ENCODE measurements around the gene CAMK2A.
"Not testable (repeated sequence)": the region's sequence is repeated elsewhere in the genome, so short reads cannot be mapped to it uniquely, and the experiment has no call there.

Gene CAMK2A

GRCh38 chr5:150249744-150250143 lies 39.8 kb downstream of the CAMK2A start:
- TF ChIP-seq CTCF (IDR thresholded peaks at IDR 0.05; ENCODE audit: low read depth, low read length) = peak; percentile 13; the same call in 1 of the 2 replicates
- no peak for DNase-seq
- no peaks in the 10 kb centered on the region for H3K9me3 ChIP-seq
- H3K4me1 ChIP-seq = peaks cover 22% of the 10 kb centered on the region
- H3K27me3 ChIP-seq = no peaks in the 10 kb centered on the region
- H3K36me3 ChIP-seq = no peaks in the 10 kb centered on the region
- H3K4me3 ChIP-seq (ENCODE audit: low read depth, low read length) = no peak overlapping the region

- H3K27me3 ChIP-seq = no peaks in the 10 kb centered on the region
- no peaks in the 10 kb centered on the region for H3K9me3 ChIP-seq
- DNase-seq = no peak
- peaks cover 22% of the 10 kb centered on the region for H3K4me1 ChIP-seq
- H3K4me3 ChIP-seq (ENCODE audit: low read depth, low read length) = no peak overlapping the region
- no peaks in the 10 kb centered on the region for H3K36me3 ChIP-seq
- no peak for TF ChIP-seq CTCF (IDR thresholded peaks at IDR 0.05; ENCODE audit: low read depth, low read length)
These were observed 40.6 kb downstream of the CAMK2A start for GRCh38 chr5:150248946-150249345.

- H3K36me3 ChIP-seq; H3K4me3 ChIP-seq (ENCODE audit: low read depth, low read length); DNase-seq; H3K9me3 ChIP-seq; H3K27me3 ChIP-seq: not testable (repeated sequence)
- H3K4me1 ChIP-seq = peaks cover 22% of the 10 kb centered on the region
These were observed 41.1 kb downstream of the CAMK2A start for GRCh38 chr5:150248493-150248892.

- TF ChIP-seq CTCF (IDR thresholded peaks at IDR 0.05; ENCODE audit: low read depth, low read length) = no peak
- peaks cover 22% of the 10 kb centered on the region for H3K4me1 ChIP-seq
- no peak for DNase-seq
- H3K4me3 ChIP-seq (ENCODE audit: low read depth, low read length) = no peak overlapping the region
- H3K9me3 ChIP-seq = no peaks in the 10 kb centered on the region
- H3K36me3 ChIP-seq = no peaks in the 10 kb centered on the region
- H3K27me3 ChIP-seq = no peaks in the 10 kb centered on the region
These were observed 41.8 kb downstream of the CAMK2A start for GRCh38 chr5:150247726-150248125.

- Histone ChIP-seq H3K9me3 (no peaks in the 10 kb centered on the region), H3K36me3 (no peaks in the 10 kb centered on the region), H3K27me3 (no peaks in the 10 kb centered on the region), H3K4me1 (peaks cover 22% of the 10 kb centered on the region), H3K4me3 (ENCODE audit: low read depth, low read length) (no peak overlapping the region)
- no peak for DNase-seq
- TF ChIP-seq CTCF (IDR thresholded peaks at IDR 0.05; ENCODE audit: low read depth, low read length) = no peak
These were observed 42.7 kb downstream of the CAMK2A start for GRCh38 chr5:150246835-150247234.

GRCh38 chr5:150246429-150246828 lies 43.1 kb downstream of the CAMK2A start:
- H3K27me3 ChIP-seq = no peaks in the 10 kb centered on the region
- no peak overlapping the region for H3K4me3 ChIP-seq (ENCODE audit: low read depth, low read length)
- no peaks in the 10 kb centered on the region for H3K36me3 ChIP-seq
- no peak for DNase-seq
- no peak for TF ChIP-seq CTCF (IDR thresholded peaks at IDR 0.05; ENCODE audit: low read depth, low read length)
- H3K9me3 ChIP-seq = no peaks in the 10 kb centered on the region
- H3K4me1 ChIP-seq = peaks cover 22% of the 10 kb centered on the region

GRCh38 chr5:150245808-150246207 lies 43.8 kb downstream of the CAMK2A start:
- TF ChIP-seq CTCF (IDR thresholded peaks at IDR 0.05; ENCODE audit: low read depth, low read length) = no peak
- Histone ChIP-seq H3K9me3 (no peaks in the 10 kb centered on the region), H3K36me3 (no peaks in the 10 kb centered on the region), H3K27me3 (no peaks in the 10 kb centered on the region), H3K4me1 (peaks cover 22% of the 10 kb centered on the region), H3K4me3 (ENCODE audit: low read depth, low read length) (no peak overlapping the region)
- DNase-seq = no peak
